ENCODE results near the gene RFX7. TPM values are rescaled to one million over a fixed set of nuclear protein-coding genes. Genes with fewer than 3 reads are reported as not detected.
"Not testable (repeated sequence)": the region's sequence is repeated elsewhere in the genome, so short reads cannot be mapped to it uniquely, and the experiment has no call there.

The RFX7 gene
- total RNA-seq, 2 experiments from 2014 or later: 22.5 to 23.6 TPM

DNA sequence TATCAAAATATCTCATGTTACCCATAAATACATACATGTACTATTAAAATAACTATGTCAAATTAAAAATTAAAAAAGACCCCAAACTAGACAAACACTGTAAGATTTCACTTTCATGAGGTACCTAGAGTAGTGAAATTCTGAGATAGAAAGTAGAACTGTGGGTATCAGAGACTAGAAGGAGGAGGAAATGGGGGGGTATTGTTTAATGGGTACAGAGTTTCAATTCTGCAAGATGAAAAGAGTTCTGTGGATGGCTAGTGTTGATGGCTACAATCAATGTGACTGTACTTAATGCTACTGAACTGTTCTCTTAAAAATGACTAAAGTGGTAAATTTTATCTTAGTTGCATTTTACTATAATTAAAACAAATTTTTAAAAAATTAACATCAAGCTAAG lies 36.6 kb downstream of the RFX7 start:
- Mint-ChIP-seq H3K27ac (peak overlapping the region; percentile 88), H3K4me1 (ENCODE audit: low read depth) (peaks cover 93% of the 10 kb centered on the region), H3K27me3 (no peaks in the 10 kb centered on the region), H3K9me3 (peaks cover 6% of the 10 kb centered on the region), H3K4me3 (peak overlapping the region; percentile 5), H3K36me3 (ENCODE audit: low read depth) (peaks cover 43% of the 10 kb centered on the region)
- Histone ChIP-seq H3K4me1 (ENCODE audit: insufficient read depth, low read length) (peaks cover 7% of the 10 kb centered on the region), H3K4me3 (ENCODE audit: low read length) (no peak overlapping the region), H3K9me3 (ENCODE audit: control insufficient read depth in 1 of 2, insufficient read depth in 1 of 2, low read length in 2 of 2) (peaks cover 0 to 1% of the 10 kb centered on the region in 2 experiments), H3K27me3 (ENCODE audit: control insufficient read depth in 1 of 2, insufficient read depth in 2 of 2, low read length in 2 of 2) (no peaks in the 10 kb centered on the region), H3K36me3 (ENCODE audit: insufficient read depth, low read length) (peaks cover 5% of the 10 kb centered on the region), H3K27ac (ENCODE audit: low read depth in 1 of 2, low read length in 2 of 2) (peak overlapping the region in 1 of 2 donors; percentile 63)
- CTCF ChIA-PET: interaction anchor here (0.9 kb wide), 1 partner anchor 30 kb away, joined by 3 read pairs; no protein-coding TSS in a partner anchor
- DNase-seq (peak in 2 of 14 experiments; percentile 6 to 41), ATAC-seq (ENCODE audit: poor library complexity) (peak; percentile 58)
- POLR2A ChIA-PET: interaction anchor here (1.0 to 1.5 kb wide), 2 partner anchors 20 to 41 kb away, joined by 3 to 5 read pairs; no protein-coding TSS in a partner anchor
- TF ChIP-seq, protein P1, sequence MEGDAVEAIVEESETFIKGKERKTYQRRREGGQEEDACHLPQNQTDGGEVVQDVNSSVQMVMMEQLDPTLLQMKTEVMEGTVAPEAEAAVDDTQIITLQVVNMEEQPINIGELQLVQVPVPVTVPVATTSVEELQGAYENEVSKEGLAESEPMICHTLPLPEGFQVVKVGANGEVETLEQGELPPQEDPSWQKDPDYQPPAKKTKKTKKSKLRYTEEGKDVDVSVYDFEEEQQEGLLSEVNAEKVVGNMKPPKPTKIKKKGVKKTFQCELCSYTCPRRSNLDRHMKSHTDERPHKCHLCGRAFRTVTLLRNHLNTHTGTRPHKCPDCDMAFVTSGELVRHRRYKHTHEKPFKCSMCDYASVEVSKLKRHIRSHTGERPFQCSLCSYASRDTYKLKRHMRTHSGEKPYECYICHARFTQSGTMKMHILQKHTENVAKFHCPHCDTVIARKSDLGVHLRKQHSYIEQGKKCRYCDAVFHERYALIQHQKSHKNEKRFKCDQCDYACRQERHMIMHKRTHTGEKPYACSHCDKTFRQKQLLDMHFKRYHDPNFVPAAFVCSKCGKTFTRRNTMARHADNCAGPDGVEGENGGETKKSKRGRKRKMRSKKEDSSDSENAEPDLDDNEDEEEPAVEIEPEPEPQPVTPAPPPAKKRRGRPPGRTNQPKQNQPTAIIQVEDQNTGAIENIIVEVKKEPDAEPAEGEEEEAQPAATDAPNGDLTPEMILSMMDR (IDR thresholded peaks at IDR 0.05): no peak
- intact Hi-C loops (cut with DNase I, micrococcal nuclease): loop anchor here in 1 of 2 experiments (5.0 kb wide), 1 partner anchor 35 kb away; the partner anchor contains the start of gene RFX7

DNA sequence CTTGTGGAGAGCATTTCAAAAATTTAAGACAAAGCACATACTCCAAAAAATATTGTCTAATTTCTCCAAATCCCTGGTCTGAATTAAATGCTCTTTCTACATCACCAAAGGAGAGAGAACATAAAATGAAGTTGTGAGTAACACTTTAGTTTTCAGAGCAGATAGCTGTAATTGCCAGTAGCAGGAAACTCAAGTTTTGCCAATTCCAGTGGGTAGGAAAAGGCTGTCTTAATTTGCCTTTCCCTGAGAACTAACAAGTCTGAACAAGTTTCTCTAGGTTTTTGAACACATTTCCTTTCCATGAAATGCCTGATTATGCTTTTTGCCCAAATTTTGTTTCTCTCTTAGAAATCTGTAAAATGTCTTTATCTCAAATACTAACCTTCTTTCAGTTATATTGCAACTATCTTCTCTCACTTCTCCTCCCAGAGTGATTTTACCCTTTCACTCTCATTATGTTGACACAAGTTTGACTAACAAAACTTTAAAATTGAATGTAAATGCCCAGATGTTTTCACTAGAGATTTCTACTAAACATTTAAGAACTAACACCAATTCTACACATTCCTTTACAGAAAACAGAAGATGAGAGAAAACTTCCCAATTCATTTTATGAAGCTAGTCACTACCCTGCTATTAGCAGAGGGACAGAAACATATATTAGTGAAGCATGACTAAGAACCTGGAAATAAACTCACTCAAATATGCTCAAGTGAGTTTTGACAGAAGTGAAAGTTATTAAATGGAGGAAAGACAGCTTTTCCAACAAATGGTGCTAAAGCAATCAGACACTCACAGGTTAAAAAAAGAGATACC lies 38.4 kb downstream of the RFX7 start:
- Mint-ChIP-seq H3K9me3 (no peaks in the 10 kb centered on the region), H3K4me3 (no peak overlapping the region), H3K36me3 (ENCODE audit: low read depth) (peaks cover 25% of the 10 kb centered on the region), H3K4me1 (ENCODE audit: low read depth) (peaks cover 93% of the 10 kb centered on the region), H3K27ac (no peak overlapping the region), H3K27me3 (no peaks in the 10 kb centered on the region)
- no peak overlapping the region for H3K27ac ChIP-seq (ENCODE audit: low read depth in 1 of 2, low read length in 2 of 2)
- TF ChIP-seq, protein P1 (IDR thresholded peaks at IDR 0.05): no peak
- DNase-seq: no peak
- no peak for ATAC-seq (ENCODE audit: poor library complexity)
- ChIA-PET POLR2A (no interaction called here), CTCF (interaction anchor here (1.4 kb wide), 1 partner anchor 10 kb away, joined by 5 read pairs; no protein-coding TSS in a partner anchor)
- H3K27me3 ChIP-seq (ENCODE audit: control insufficient read depth in 1 of 2, insufficient read depth in 2 of 2, low read length in 2 of 2): no peaks in the 10 kb centered on the region
- H3K4me3 ChIP-seq (ENCODE audit: low read length): no peak overlapping the region
- intact Hi-C loops (cut with DNase I, micrococcal nuclease): loop anchor here in 1 of 2 experiments (5.0 kb wide), 1 partner anchor 37 kb away; the partner anchor contains the start of gene RFX7
- peaks cover 7% of the 10 kb centered on the region for H3K4me1 ChIP-seq (ENCODE audit: insufficient read depth, low read length)
- no peaks in the 10 kb centered on the region for H3K9me3 ChIP-seq (ENCODE audit: control insufficient read depth in 1 of 2, insufficient read depth in 1 of 2, low read length in 2 of 2)
- peaks cover 5% of the 10 kb centered on the region for H3K36me3 ChIP-seq (ENCODE audit: insufficient read depth, low read length)

DNA sequence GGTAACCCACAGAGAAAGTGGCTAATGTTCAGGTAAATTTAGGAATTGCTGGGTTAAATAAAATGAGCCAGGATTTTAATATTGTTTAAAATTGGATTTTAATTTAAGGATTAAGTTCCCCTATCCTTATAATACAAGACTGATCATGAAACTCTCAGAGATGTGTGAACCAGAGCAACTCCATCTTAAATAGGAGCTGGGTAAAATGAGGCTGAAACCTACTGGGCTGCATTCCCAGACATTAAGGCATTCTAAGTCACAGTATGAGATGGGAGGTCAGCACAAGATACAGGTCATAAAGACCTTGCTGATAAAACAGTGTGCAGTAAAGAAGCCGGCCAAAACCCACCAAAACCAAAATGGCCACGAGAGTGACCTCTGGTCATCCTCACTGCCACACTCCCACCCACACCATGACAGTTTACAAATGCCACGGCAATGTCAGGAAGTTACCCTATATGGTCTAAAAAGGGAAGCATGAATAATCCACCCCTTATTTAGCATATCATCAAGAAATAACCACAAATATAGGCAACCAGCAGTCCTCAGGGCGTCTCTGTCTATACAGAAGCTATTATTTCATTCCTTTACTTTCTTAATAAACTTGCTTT lies 40.3 kb downstream of the RFX7 start:
- H3K9me3 Mint-ChIP-seq; H3K27me3 Mint-ChIP-seq; H3K4me3 Mint-ChIP-seq; H3K27me3 ChIP-seq (ENCODE audit: control insufficient read depth in 1 of 2, insufficient read depth in 2 of 2, low read length in 2 of 2); DNase-seq; H3K27ac Mint-ChIP-seq; H3K36me3 ChIP-seq (ENCODE audit: insufficient read depth, low read length); H3K4me1 ChIP-seq (ENCODE audit: insufficient read depth, low read length); H3K36me3 Mint-ChIP-seq (ENCODE audit: low read depth); H3K27ac ChIP-seq (ENCODE audit: low read depth in 1 of 2, low read length in 2 of 2); intact Hi-C loops (cut with DNase I, micrococcal nuclease); H3K9me3 ChIP-seq (ENCODE audit: control insufficient read depth in 1 of 2, insufficient read depth in 1 of 2, low read length in 2 of 2); H3K4me3 ChIP-seq (ENCODE audit: low read length); ATAC-seq (ENCODE audit: poor library complexity): not testable (repeated sequence)
- CTCF ChIA-PET: interaction anchor here (0.7 kb wide), 1 partner anchor 156 kb away, joined by 3 read pairs; no protein-coding TSS in a partner anchor
- peaks cover 90% of the 10 kb centered on the region for H3K4me1 Mint-ChIP-seq (ENCODE audit: low read depth)
- POLR2A ChIA-PET: interaction anchor here (0.6 kb wide), 1 partner anchor 121 kb away, joined by 3 read pairs; no protein-coding TSS in a partner anchor
